OCI-M2 (cell line): Measurements from ENCODE around the gene TLCD5.

Experiments used
- DNase-seq: peaks from one replicate; lab custom pipeline; 2025; ENCODE audit not compliant: unreplicated experiment; lab: John Stamatoyannopoulos, UW

TLCD5 gene

DNA sequence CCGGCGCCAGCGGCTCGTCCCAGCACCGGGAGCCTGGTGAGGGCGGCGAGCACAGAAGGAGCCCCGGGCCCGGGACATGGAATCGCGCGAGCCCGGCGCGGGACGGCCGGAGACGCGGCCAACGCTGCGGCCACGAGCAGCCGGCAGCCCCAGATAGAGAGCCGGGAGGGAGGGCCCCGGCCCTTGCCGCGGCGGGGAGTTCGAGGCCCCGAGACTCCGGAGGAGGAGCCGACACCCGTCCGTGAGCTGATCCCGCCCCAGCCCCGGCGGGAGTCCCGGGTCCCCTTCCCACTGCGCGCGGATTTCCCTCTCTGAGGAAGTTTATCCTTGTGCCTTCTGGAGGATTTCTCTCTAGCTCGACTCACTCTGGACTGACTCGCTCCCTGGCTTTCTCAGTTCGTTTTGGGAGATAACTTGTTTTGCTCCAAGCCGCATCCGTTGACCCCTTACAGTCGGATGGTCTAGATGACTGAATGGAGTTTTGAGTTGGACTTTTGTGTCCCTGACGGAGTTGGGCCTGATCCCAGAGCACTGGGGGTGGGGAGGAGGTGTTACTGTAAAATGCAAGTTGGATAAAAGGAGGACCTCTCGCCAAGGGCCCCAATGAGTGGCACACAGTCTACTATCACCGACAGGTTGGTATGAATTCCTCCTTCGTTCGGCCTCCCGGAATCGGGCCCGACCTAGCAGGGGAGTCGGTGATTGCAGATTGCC lies 11.7 kb downstream of the TLCD5 start:
- no peak for DNase-seq

DNA sequence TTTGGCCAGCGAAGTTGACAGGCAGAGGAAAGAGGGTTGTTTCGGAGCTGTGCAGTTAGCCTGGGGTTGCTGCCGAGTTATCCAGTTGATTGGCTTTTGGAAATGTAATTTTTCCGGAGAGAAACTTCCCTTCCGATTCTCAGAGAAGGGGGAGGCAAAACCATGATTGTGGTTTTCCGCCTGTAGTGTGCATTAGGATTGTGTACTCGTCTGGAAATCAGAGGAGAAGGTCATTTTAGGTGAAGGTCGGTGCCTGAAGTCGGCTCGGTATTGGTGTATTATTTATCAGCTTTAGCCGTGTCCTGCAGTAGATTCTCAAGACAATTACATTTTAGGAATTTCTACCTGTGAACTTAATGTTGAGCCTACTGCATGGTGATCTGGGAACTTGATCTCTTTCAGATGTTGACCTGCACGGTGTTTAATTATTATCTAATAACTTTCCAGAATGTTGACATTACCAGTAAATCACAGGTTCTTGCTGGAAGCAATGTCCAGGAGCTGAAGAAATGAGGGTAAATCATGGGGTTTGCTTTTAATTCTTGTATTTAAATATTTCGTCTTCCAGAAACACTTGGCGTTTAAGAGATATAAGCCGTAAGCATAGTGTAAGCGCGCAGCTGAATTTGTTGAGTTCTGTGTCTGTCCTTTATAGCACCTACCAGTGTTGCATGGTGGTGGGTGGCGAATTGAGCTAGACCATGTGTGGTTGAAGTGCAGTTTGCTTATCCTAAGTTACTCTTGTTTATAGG lies 12.4 kb downstream of the TLCD5 start:
- DNase-seq, result no peak

DNA sequence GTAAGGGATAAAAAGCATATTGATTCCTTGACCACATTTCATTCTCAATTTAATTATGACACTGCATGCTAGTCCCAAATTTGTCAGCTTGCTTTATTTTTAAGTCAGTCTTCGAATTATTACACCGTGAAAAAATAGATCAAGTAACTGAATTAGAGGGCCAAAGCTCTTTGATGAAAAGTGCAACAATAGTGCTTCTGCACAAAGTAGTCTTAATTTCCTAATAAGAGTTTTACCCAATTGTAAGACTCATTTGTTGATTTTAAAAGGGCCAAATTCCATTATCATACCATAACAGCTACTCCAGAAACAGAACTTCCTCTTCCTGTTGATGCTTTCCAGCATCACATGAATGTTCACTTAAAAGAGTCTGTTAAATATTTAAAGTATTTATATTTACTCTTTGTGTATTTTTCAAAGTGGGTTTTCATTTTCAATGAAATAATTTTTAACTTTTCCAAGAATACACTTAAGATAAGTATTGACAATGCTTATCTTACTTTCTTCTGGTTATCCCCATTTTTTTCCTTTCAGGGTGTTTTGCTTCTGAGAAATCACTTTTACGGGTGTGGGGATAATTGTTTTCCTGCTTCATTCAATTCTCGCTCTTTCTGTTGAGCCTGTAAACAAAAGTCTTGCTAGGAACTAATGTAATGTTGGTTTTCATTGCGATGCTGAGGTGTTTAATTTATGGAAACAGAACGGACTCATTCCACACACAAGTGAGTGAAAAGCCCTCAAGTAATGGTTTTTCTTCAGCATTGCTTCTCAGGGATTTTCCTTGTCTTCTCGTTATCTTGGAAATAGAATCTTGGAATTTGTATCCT lies 13.2 kb downstream of the TLCD5 start:
- DNase-seq, result no peak

DNA sequence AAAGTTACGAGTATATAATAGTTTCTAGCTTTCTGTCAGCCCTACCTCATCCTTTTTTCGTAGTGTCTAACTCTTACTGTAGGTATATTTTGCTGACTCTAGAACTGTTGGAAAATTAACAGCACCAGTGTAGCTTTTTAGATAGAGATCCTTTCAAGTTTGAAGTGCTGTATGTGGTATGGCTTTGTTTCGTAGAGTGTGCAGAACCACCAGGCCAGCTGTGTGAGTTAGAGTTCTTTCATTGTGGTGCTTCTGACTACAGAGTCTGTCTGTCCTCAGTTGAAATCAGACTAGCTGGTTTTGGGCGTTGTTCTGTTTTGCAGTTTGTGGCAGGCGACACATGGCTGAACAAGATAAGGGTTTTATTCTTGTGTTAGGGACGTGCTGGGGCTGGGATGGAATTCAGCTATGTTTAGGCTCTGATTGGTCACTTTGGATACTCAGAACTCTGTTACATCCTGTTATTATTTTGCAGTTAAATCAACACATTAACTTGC lies 14.3 kb downstream of the TLCD5 start:
- DNase-seq, result peak; percentile 49

DNA sequence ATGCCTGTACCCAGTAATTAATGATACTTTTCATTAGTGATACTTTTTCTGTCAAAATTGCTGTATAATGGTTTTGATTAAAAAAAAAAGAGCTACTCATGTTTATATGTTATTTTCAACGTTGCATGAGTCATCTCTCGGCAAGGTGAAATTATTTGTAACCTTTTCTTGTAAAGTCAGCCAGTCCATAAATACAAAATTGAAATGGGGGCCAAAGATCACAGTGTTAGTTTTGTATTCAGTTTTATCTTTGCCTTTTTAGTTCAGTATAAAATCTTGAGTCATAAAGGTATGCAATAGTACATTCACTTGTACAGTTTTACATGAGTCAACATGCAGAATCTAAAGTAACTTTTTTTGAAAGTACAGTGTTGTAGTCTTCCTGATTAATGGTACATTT lies 15.4 kb downstream of the TLCD5 start:
- DNase-seq, result no peak

DNA sequence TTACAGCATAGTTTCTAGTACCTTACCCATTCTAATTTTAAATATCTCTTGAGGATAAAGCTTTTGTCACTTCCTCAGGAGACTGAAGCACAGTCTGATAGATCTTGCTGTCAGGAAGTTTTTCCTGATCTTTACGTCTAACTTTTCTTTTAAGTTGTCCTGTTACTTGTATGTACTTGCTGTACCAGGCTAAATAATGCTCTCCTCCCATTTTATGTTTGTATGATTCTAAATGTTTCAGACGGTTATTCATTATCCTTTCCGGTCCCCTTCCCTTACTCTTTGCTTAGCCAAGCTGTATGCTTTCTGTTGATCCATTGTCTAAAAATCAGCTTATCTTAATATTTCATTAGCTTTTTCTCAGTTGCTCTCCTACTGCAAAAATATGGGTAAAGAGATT lies 17.1 kb downstream of the TLCD5 start:
- DNase-seq, result no peak

DNA sequence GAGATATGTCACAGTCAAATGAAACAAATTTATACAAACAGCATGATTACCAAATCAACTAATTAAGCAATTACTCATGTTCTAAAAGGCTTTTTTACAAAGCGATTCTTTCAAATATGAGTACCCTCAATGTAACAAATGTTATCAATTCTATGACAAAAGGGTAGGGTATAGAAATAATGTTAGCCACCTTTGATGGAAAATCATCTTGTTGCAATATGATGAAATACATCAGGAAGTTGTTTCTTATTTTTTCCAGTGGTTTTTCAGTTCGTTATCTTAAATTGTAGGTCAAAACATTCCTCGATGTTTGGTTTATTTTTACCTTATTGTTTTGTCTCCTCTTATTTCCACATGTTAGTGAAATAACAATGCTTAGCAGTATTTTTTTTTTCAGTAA lies 17.6 kb downstream of the TLCD5 start:
- DNase-seq, result no peak

DNA sequence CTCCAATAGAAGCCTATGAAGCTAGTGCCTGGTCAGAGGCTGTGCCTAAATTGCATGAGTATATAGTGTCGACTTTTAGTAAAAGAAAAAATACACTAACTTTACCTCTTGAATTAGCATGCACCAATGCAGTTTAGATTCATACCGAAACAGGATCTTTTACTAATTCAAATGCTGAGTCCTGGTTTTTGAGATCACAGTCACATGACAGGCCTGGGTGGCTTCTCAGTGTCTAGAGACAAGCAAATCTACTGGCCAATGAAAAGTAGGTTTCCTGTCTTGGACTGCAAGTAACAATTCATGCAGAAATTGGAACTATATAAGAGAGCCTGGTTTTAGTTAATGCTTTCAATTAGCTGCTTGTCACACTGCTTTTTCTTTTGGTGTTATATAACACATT lies 18.3 kb downstream of the TLCD5 start:
- no peak for DNase-seq

DNA sequence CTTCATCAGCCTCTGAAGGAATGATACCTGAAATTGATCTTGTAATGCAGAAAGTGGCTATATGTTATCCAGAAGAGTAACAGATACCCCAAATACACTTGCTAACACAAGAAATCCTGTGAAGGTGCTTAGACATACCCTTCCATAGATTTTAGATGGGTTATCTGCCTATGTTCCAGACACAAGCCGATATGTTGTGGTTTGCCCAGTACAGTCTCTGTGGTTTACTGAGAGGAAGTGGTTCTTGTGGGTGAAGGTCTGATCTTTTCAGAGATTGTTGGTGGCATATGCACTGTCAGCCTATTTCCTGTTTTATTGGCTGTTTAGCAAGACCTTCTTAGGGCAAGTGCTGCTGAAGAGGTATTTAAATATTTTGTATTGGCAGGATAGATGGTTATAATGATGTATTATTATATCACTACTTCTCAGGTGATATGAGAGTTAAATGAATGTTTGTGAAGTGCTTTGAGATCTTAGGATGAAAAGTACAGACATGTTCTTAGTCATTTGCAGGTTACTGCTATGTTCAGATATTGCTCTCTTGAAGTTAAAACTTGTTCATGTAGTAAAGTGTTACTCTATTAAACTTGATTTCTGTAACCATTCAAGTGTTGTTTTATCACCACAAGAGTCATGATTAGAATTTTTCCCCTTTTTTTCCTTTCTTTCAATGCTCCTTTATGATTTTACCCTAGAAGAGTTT lies 19.4 kb downstream of the TLCD5 start:
- peak; percentile 62 for DNase-seq

DNA sequence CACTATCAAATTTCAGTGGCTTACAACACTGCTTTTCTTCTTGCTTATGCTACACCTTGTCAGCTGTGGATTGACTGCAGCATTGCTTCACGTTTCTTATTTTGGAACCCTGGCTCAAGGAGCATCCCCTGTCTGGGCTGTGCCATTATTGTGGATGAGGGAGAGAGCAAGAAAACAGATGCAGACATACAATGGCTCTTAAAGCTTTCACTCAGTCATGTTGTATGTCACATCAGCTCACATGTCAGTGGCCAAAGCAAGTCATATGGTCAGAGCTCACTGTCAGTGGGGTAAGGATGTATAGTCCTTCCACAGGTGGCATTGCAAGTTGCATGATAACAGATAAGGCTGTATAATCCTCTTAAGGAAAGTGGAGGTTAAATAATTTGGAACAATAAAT lies 21.1 kb downstream of the TLCD5 start:
- no peak for DNase-seq

DNA sequence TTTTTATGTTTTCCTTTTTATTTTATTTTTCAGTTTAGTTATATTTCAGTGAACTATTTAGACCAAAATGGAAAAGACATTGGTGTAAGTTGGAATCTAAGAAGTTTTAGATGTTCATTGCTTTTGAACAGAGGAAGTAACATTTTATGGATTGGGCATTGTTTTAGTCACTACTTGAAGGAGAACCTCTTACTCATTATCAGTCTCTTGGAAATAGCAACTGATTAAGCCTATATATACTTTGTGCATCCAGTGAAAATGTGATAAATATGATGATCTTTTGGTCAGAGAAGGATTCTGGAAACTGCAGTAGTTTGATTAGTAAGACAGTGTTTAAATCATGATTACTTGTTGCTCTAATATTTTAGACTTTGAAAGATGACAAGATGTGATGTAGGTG lies 25.5 kb downstream of the TLCD5 start:
- DNase-seq, result no peak

DNA sequence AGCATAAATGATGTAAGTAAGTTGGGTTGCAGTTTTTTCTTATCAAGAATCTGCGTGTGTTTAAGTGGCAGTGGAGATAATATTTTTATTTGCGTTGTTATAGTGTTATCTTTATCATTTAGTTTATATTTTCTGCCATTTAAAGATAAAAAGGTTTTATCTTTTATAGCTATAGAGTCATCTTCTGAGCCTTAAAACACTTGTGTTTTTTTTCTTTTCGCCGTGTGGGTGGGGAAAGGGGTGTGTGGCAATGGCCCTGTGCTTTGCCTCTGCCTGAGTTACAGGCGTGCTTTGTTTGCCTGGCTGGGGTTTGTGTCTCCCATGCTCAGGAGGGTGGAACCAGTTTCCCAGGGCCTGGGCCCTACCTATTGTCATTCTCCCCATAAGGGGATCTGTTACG lies 27.3 kb downstream of the TLCD5 start:
- DNase-seq, result no peak

DNA sequence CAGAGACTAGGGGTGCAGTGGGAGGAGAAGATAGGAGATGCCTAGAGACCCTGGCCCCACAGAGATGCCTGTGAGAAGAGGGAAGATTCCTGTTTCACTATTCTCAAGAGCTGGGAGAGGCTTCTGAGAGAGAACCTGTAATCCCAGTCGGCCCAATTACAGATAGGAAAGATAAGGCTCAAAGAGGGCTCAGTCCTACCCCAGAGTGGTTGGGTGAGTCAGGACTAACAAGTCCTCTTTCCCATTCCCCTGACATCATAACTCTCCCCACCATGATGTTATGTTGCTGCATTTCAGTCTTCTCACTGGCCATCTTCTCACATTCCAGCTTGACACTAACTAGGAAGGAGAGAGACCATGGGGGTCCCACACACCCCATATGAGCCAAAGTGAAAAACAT lies 29.0 kb downstream of the TLCD5 start:
- DNase-seq, result no peak

DNA sequence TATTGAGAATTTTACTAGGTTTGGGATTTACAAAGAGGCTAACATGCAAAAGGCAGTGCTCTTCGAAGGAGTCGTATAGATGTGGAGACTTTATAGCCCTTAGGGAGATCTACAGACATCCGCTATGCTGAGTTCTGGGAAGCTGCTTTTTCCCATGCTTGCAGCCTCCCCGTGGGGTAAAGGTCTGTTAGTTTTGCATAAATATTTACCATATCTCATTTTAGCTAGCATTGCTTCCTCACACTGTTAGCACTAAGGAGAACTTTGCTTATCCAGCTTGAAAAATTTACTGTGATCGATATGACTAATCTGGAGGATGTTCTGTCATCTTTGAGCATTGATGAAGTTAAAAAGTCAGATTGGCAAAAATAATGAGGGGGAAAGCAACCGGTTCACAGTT lies 29.7 kb downstream of the TLCD5 start:
- DNase-seq, result no peak

DNA sequence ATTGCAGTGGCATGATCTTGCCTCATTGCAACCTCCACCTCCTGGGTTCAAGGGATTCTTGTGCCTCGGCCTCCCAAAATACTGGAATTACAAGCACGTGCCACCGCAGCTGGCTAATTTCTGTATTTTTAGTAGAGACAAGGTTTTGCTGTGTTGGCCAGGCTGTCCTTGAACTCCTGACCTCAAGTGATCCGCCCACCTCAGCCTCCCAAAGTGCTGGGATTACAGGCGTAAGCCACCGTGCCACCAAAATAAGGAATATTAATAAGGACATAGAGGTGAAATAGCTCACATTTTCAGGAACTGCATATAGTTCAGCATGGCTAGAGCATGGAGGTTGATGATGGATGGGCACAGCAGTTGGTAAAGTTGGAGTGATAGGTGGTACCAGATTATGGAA lies 32.5 kb downstream of the TLCD5 start:
- no peak for DNase-seq

DNA sequence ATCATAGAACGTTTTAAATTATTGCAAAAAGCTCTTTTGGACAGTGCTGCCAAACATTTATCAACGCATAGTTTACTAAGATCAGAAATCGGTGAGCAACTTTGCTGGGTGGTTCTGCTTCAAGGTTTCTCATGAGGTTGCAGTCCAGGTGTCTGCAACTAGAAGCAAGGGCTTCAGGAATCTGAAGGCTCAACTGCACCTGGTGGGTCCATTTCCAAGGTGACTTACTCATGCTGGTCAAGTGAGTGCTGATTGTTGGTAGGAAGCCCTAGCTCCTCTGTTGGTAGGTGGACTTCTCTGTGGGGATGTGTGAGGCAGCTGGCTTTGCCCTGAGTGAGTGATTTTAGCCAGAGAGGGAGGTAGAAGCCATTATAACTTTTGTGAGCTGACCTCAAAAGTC lies 33.6 kb downstream of the TLCD5 start:
- no peak for DNase-seq

DNA sequence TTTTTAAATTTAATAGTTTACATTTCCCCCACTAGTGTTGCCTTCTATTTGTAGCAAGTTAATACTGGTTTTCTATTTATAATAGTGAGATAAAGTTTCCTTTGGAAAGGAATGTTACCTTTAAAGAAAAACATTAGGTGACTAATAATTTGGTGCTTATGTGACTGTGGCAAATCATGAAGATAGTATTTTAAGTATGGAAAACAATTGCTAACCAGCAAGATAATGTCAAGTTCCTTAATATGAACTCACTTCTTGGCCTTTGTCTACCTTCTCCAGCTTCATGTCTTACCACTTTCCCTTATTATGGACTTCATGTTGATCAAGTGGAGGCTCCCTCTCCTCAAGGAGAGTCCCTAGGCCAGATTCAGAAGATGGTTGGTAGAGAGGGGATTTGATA lies 38.3 kb downstream of the TLCD5 start:
- DNase-seq, result no peak

DNA sequence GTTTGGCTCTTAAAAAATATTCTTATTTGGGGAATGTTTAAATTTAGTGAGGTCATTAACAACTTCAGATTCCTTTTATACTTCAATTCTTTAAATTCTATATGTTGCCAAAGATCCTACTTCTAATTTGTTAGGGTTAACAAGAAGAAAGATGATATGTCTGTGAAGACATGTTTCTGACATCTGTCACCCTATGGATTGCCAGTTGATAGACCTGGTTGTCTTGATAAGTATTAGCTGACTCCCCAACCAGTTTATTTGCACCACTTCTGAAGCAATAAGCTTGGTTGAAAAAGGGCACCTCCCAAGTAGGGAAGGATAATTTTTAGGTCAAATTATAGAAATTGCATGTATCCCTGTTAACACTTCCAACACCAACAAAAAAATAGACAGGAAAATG lies 40.4 kb downstream of the TLCD5 start:
- DNase-seq, result no peak

DNA sequence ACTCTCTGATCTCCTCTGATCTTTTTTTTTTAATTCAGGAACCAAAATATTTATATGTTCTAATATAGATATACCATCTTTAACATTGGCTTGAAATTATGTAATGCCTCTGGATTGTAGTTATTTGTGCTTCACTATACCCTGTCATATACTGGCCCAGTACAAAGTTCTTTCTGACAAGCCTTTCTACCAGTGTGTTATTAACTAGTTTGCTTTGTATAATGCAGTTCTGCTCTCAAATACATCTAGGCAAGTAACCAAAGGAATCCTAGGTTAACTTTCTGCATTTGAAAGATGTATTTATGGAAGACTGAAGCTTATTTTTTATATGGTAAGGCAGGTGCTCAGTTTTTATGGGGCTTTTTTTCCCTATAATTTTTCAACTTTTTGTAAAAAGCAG lies 47.2 kb downstream of the TLCD5 start:
- no peak for DNase-seq

DNA sequence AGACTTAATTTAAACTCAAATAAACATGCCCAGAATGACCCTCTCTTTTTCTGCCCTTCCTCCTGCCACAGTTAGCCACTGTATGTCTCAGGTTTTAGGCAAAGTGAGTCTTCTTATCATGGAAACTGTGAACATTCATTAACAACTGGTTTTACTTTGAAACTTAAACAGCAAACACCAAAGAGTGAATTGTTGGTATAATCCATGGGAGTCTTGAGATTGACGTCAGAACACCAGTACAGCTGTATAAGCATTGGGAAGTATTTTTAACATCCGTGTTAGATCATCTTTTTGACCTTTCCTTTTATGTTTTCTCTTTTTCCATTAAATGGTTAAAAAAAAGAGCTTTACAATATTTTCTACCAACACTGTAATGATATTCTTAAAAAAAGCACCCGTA lies 50.0 kb downstream of the TLCD5 start:
- DNase-seq, result no peak

DNA sequence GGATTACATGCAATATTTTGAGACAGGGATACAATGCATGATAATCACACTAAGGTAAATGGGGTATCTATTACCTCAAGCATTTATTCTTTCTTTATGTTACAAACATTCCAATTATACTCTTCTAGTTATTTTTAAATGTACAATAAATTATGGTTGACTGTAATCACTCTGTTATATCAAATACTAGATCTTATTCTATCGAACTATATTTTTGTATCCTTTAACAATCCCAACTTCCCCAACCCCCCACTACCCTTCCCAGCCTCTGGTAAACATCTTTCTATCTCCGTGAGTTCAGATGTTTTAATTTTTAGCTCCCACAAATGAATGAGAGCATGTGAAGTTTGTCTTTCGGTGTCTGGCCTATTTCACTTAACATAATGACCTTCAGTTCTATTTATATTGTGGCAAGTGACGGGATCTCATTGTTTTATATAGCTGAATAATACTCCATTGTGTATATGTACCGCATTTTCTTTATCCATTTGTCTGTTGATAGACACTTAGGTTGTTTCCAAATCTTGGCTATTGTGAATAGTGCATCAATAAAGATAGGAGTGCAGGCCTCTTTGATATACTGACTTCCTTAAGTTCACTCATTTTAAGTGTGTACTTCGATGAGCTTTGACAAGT lies 51.6 kb downstream of the TLCD5 start:
- DNase-seq, result no peak
